GM12865 (cell line): ENCODE data around the gene GGPS1.

ENCODE experiments used
- DNase-seq: peaks from one replicate; pipeline ENCODE4 v3.0.0; 2010; ENCODE audit warnings: low read depth
- H3K4me3 ChIP-seq: 2 replicates; pipeline ENCODE4 v1.5.1; 2011; ENCODE audit warnings: mild to moderate bottlenecking, low read depth, low read length, control low read depth
- CTCF ChIP-seq: IDR thresholded peaks from 2 replicates; pipeline ENCODE4 v1.5.1; 2011; ENCODE audit warnings: low read length, control low read depth, low read depth, inconsistent platforms; ENCODE audit not compliant: insufficient read depth; ENCODE audit errors: missing control alignments

Gene GGPS1

GRCh38 chr1:235287208-235287882, 41.0 kb upstream of the GGPS1 start:
- no peak for TF ChIP-seq CTCF
- no peak overlapping the region for H3K4me3 ChIP-seq
- DNase-seq = no peak

- DNase-seq = no peak
- no peak overlapping the region for H3K4me3 ChIP-seq
- no peak for TF ChIP-seq CTCF
These were observed 38.3 kb upstream of the GGPS1 start for GRCh38 chr1:235289859-235290739.

GRCh38 chr1:235290740-235291502, 37.4 kb upstream of the GGPS1 start:
- DNase-seq = no peak
- TF ChIP-seq CTCF = no peak
- H3K4me3 ChIP-seq = no peak overlapping the region

- no peak for TF ChIP-seq CTCF
- DNase-seq = no peak
- H3K4me3 ChIP-seq = no peak overlapping the region
These were observed 36.7 kb upstream of the GGPS1 start for GRCh38 chr1:235291599-235292091.

- no peak overlapping the region for H3K4me3 ChIP-seq
- no peak for TF ChIP-seq CTCF
- DNase-seq = no peak
These were observed 35.6 kb upstream of the GGPS1 start for GRCh38 chr1:235292790-235293189.

- no peak for DNase-seq
- no peak overlapping the region for H3K4me3 ChIP-seq
- no peak for TF ChIP-seq CTCF
These were observed 34.9 kb upstream of the GGPS1 start for GRCh38 chr1:235293322-235293942.
